Mononuclear cell (primary cell): ENCODE data around the gene ZBTB49. TPM values are rescaled to one million over a fixed set of nuclear protein-coding genes. Genes with fewer than 3 reads are reported as not detected.

Source experiments
- total RNA-seq: library from RNA; depleted of rRNA; stranded (reverse); fragments of >200 nt; gene quantifications from one replicate; pipeline ENCODE4 v1.2.3, GENCODE V29; 2012

Gene ZBTB49
- total RNA-seq, 1 donor: 19.1 TPM

Other genes starting within 250 kb of the ZBTB49 start
- not detected for gene OTOP1, start 63.3 kb upstream of the ZBTB49 start, total RNA-seq
- gene TMEM128, start 42.0 kb upstream of the ZBTB49 start, total RNA-seq: 12.2 TPM
- gene LYAR, start 97 bp upstream of the ZBTB49 start, total RNA-seq: 10.1 TPM
- 3.7 TPM for gene NSG1, start 96.9 kb downstream of the ZBTB49 start, total RNA-seq